NB4 (cell line): ENCODE data around the gene CTRB1.

Source experiments
- DNase-seq: peaks from one replicate; pipeline ENCODE4 v3.0.0; 2010; ENCODE audit warnings: low read depth
- H3K4me3 ChIP-seq: one replicate; pipeline ENCODE4 v1.5.1; 2011; ENCODE audit warnings: mild to moderate bottlenecking, low read depth, low read length, moderate library complexity
- MYC ChIP-seq: IDR thresholded peaks from 2 replicates; pipeline ENCODE4 v1.6.1; 2011; ENCODE audit warnings: low read depth, low read length
- POLR2A ChIP-seq: IDR thresholded peaks from 2 replicates; pipeline ENCODE4 v1.6.1; 2011; ENCODE audit warnings: mild to moderate bottlenecking; ENCODE audit not compliant: insufficient read length; ENCODE audit errors: extremely low read depth
- TF ChIP-seq, protein P1 (sequence below): IDR thresholded peaks from one replicate; pipeline ENCODE4 v1.5.1; 2012; ENCODE audit warnings: low read depth, low read length
- TF ChIP-seq, protein P2 (sequence below): IDR thresholded peaks from 2 replicates; pipeline ENCODE4 v1.6.1; 2011; ENCODE audit warnings: low read depth, low read length

The CTRB1 gene

DNA sequence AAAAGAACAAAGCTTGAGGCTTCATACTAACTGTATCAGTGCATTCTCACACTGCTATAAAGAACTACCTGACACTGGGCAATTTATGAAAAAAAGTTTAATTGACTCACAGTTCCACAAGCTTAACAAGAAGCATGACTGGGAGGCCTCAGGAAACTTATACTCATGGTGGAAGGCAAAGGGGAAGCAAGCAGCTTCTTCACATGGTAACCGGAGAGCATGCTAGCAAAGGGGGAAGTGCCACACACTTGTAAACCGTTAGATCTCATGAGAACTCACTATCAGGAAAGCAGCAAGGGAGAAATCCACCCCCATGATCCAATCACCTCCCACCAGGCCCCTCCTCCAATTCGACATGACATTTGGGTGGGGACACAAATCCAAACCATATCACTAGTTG lies 37.2 kb upstream of the CTRB1 start:
- peak; percentile 88 for DNase-seq
- TF ChIP-seq POLR2A (no peak), MYC (0 out of 2 replicates have a peak, but pooled peaks have one; percentile 8)
- TF ChIP-seq, protein P1, sequence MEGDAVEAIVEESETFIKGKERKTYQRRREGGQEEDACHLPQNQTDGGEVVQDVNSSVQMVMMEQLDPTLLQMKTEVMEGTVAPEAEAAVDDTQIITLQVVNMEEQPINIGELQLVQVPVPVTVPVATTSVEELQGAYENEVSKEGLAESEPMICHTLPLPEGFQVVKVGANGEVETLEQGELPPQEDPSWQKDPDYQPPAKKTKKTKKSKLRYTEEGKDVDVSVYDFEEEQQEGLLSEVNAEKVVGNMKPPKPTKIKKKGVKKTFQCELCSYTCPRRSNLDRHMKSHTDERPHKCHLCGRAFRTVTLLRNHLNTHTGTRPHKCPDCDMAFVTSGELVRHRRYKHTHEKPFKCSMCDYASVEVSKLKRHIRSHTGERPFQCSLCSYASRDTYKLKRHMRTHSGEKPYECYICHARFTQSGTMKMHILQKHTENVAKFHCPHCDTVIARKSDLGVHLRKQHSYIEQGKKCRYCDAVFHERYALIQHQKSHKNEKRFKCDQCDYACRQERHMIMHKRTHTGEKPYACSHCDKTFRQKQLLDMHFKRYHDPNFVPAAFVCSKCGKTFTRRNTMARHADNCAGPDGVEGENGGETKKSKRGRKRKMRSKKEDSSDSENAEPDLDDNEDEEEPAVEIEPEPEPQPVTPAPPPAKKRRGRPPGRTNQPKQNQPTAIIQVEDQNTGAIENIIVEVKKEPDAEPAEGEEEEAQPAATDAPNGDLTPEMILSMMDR: no peak
- TF ChIP-seq, protein P2, sequence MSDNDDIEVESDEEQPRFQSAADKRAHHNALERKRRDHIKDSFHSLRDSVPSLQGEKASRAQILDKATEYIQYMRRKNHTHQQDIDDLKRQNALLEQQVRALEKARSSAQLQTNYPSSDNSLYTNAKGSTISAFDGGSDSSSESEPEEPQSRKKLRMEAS: peak; percentile 53

DNA sequence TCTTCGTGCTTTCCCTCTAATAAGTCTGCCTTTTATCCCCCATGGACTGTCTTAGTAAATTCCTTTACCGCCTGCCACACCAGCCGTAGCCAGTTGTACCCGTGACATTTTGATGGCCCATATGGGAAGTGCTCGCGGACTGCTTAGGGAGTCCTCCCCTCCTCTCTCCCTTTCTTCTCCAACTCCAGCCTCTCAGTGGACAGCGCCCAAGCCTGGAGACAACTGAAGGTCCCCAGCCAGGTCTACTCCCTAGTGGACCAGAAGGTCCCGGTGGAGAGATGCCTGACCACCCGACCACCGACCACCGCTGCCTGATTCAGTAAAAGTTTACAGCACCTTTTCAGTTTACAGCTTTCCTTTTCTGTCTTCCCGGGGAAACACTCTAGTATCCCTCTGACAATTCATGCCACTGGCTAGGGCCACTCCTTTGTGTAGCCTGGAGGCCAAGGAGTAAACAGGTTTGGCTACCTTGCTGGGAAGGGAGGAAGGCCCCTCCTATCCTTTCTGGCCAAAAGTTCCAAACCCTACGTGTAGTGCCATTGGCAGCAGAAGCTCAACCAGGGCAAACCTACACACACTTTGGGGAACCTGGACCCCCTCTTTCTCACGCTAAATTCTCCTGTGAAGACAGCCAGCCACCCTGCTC lies 29.8 kb upstream of the CTRB1 start:
- H3K4me3 ChIP-seq: no peak overlapping the region
- no peak for DNase-seq

More for the DNA sequence above, 37.2 kb upstream of the CTRB1 start:
- no peak overlapping the region for H3K4me3 ChIP-seq

GRCh38 chr16:75189638-75190245 lies 29.0 kb upstream of the CTRB1 start:
- no peak for TF ChIP-seq POLR2A
- TF ChIP-seq, protein P2: no peak
- no peak overlapping the region for H3K4me3 ChIP-seq
- no peak for DNase-seq

More for the DNA sequence above, 29.8 kb upstream of the CTRB1 start:
- TF ChIP-seq POLR2A (no peak), MYC (no peak)
- TF ChIP-seq, protein P1: no peak
- TF ChIP-seq, protein P2: no peak

- TF ChIP-seq, protein P2: no peak
- TF ChIP-seq MYC (no peak), POLR2A (no peak)
- TF ChIP-seq, protein P1: no peak
- no peak overlapping the region for H3K4me3 ChIP-seq
- DNase-seq: no peak
These were observed 26.1 kb upstream of the CTRB1 start for GRCh38 chr16:75192606-75193264.

DNA sequence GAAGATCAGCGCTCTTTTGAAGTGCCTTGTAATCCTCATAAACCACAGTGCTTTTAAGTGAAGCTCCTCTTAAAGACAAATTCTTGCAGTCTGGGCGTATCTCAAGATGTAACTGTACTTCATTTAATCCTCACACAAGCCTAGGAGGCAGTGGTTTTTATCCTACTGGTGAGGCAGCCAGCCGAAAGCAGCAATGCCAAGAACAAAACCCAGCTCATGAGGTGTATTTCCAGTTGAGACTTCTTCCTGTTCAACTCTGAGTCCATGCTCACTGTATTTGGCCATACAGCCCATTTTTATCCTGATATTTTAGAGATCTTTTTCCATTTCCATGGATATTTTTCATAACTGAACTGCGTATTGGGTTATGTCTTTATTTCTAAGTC lies 25.5 kb upstream of the CTRB1 start:
- no peak overlapping the region for H3K4me3 ChIP-seq
- TF ChIP-seq POLR2A: no peak
- no peak for TF ChIP-seq MYC
- TF ChIP-seq, protein P2: no peak
- TF ChIP-seq, protein P1: no peak
- DNase-seq: no peak
